Activated CD8-positive, alpha-beta T cell treated with anti-CD3 and anti-CD28 coated beads, Interleukin-2, amount 10 ng/mL, durations not matched to agents 7 days and 5 days (primary cell): ENCODE data around the gene ARFGEF2. TPM values are rescaled to one million over a fixed set of nuclear protein-coding genes. Genes with fewer than 3 reads are reported as not detected.

Source experiments
- ATAC-seq: fragments of 150-1000 bp; cut with Tn5 transposase; one replicate; pipeline ENCODE4 v1.10.0; 2021; ENCODE audit warnings: moderate library complexity
- CTCF ChIA-PET: fragments of 350-600 bp; sonication (Branson Sonifier 250); formaldehyde crosslinking; loops from one replicate; lab custom pipeline; 2021; ENCODE audit warnings: antibody characterized with exemption; lab: Charles Lee
- POLR2A ChIA-PET: fragments of 350-600 bp; sonication (Branson Sonifier 250); formaldehyde crosslinking; loops from one replicate; lab custom pipeline; 2021; ENCODE audit warnings: antibody characterized with exemption; lab: Charles Lee
- DNase-seq: peaks from one replicate; pipeline ENCODE4 v3.0.0-alpha.2; 2020
- H3K27ac Mint-ChIP-seq: one replicate; pipeline ENCODE4 v1.8.0; 2021; ENCODE audit warnings: mild to moderate bottlenecking, mixed read lengths
- H3K27me3 Mint-ChIP-seq: one replicate; pipeline ENCODE4 v1.8.0; 2021; ENCODE audit warnings: low read depth, mixed read lengths
- H3K36me3 Mint-ChIP-seq: one replicate; pipeline ENCODE4 v1.8.0; 2021; ENCODE audit warnings: low read depth, mixed read lengths
- H3K4me1 Mint-ChIP-seq: one replicate; pipeline ENCODE4 v1.8.0; 2021; ENCODE audit warnings: low read depth, mixed read lengths
- H3K4me3 Mint-ChIP-seq: one replicate; pipeline ENCODE4 v1.8.0; 2021; ENCODE audit warnings: mild to moderate bottlenecking, mixed read lengths
- H3K9me3 Mint-ChIP-seq: one replicate; pipeline ENCODE4 v1.8.0; 2022; ENCODE audit warnings: mixed read lengths; ENCODE audit not compliant: insufficient read depth
- total RNA-seq, 2 experiments: library from RNA; stranded (reverse); gene quantifications; one replicate each; pipeline ENCODE4 v1.2.3, GENCODE V29; 2021

ARFGEF2 gene
- total RNA-seq, 2 experiments from 2014 or later, result 19.1 to 20.1 TPM

DNA sequence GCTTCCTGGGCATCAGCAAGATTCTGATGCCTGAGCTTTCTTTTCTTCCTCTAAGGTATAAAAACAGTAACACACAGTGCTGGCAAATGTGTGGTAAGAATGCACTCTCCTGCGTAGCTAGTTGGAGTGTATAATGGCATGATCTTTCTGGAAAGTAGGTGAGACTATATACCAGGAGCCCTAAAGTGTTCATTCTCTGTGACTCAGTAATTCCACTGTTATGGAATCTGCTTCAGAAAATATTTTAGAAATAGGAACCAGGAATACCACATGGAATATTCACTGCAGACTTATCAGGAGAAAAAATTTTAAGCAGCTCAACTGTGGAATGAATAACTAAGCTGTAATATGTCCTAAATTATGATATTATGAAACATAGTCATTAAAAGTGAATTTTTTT lies 107.7 kb downstream of the ARFGEF2 start:
- Mint-ChIP-seq H3K4me3 (no peak overlapping the region), H3K9me3 (no peaks in the 10 kb centered on the region), H3K36me3 (peaks cover 30% of the 10 kb centered on the region), H3K27ac (no peak overlapping the region), H3K27me3 (no peaks in the 10 kb centered on the region), H3K4me1 (no peaks in the 10 kb centered on the region)
- ChIA-PET CTCF (interaction anchor here (0.6 to 2.0 kb wide), 8 partner anchors 9 to 188 kb away, joined by 3 to 9 read pairs (median 4); partner anchors contain the start of gene CSE1L), POLR2A (no interaction called here)
- DNase-seq, result no peak
- no peak for ATAC-seq

DNA sequence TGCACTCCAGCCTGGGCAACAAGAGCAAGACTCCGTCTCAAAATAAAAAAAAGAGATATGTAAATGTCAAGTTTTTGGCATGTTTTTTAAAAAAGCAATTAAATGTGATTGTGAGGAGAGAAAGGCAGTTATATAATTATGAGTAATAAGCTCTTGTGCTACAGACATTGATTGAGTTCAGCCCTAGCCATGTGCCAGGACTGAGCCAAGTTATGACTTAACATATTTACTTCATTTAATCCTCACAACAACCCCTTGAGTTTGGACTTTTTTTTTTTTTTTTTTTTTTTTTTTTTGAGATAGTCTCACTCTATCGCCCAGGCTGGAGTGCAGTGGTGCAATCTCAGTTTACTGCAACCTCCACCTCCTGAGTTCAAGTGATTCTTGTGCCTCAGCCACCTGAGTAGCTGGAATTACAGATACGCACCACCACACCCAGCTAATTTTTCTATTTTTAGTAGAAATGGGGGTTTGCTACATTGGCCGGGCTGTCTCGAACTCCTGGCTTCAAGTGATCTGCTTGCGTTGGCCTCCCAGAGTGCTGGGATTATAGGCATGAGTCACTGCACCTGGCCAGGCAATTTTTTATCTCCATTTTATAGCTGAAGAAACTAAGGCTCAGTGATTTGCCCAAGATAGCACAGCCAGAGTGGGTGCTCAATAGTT lies 109.6 kb downstream of the ARFGEF2 start:
- H3K27me3 Mint-ChIP-seq, result no peaks in the 10 kb centered on the region
- ATAC-seq, result no peak
- no peaks in the 10 kb centered on the region for H3K9me3 Mint-ChIP-seq
- POLR2A ChIA-PET, result interaction anchor here (1.0 kb wide), 1 partner anchor 16 kb away, joined by 4 read pairs; the partner anchor contains the start of gene CSE1L
- DNase-seq, result no peak
- no peak overlapping the region for H3K27ac Mint-ChIP-seq
- H3K4me1 Mint-ChIP-seq, result no peaks in the 10 kb centered on the region
- peaks cover 24% of the 10 kb centered on the region for H3K36me3 Mint-ChIP-seq
- CTCF ChIA-PET, result no interaction called here
- no peak overlapping the region for H3K4me3 Mint-ChIP-seq

GRCh38 chr20:49032455-49032854 lies 110.9 kb downstream of the ARFGEF2 start:
- H3K9me3 Mint-ChIP-seq, result no peaks in the 10 kb centered on the region
- ATAC-seq (no peak), DNase-seq (no peak)
- peaks cover 23% of the 10 kb centered on the region for H3K36me3 Mint-ChIP-seq
- no peaks in the 10 kb centered on the region for H3K27me3 Mint-ChIP-seq
- peaks cover 2% of the 10 kb centered on the region for H3K4me1 Mint-ChIP-seq
- no peak overlapping the region for H3K27ac Mint-ChIP-seq
- CTCF ChIA-PET, result interaction anchor here (1.7 kb wide), 1 partner anchor 185 kb away, joined by 4 read pairs; no protein-coding TSS in a partner anchor
- POLR2A ChIA-PET, result interaction anchor here (0.6 kb wide), 1 partner anchor 110 kb away, joined by 4 read pairs; no protein-coding TSS in a partner anchor
- H3K4me3 Mint-ChIP-seq, result no peak overlapping the region

- Mint-ChIP-seq H3K9me3 (no peaks in the 10 kb centered on the region), H3K4me1 (peaks cover 14% of the 10 kb centered on the region), H3K4me3 (no peak overlapping the region), H3K36me3 (peaks cover 15% of the 10 kb centered on the region), H3K27ac (no peak overlapping the region), H3K27me3 (no peaks in the 10 kb centered on the region)
- CTCF ChIA-PET, result no interaction called here
- no peak for ATAC-seq
- no peak for DNase-seq
- POLR2A ChIA-PET, result interaction anchor here (0.7 to 0.9 kb wide), 2 partner anchors 12 to 43 kb away, joined by 3 read pairs; partner anchors contain the start of gene CSE1L
Measured at GRCh38 chr20:49034070-49034732, 112.7 kb downstream of the ARFGEF2 start.

DNA sequence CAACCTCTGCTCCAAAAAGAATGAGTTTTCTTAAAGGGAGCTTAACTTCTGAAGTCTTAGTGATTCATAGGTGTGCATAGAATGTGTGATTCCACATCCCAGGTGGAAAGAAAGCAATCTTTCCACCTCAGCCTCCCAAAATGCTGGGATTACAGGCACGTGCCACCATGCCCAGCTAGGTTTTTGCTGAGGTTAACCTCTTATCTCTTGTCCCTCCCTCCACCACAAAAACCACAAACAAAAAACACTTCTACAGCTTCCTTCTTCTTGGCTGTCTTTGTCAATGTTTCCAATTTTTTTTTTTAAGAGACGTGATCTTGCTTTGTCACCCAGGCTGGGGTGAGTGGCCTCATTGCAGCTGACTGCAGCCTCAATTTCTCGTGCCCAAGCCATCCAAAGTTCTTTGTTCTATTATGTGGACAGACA lies 116.5 kb downstream of the ARFGEF2 start:
- H3K36me3 Mint-ChIP-seq, result peaks cover 8% of the 10 kb centered on the region
- no peak overlapping the region for H3K4me3 Mint-ChIP-seq
- H3K27ac Mint-ChIP-seq, result peak overlapping the region; percentile 31
- ChIA-PET POLR2A (interaction anchor here (0.7 to 2.0 kb wide), 2 partner anchors 9 to 25 kb away, joined by 3 to 17 read pairs; partner anchors contain the start of gene CSE1L), CTCF (interaction anchor here (1.4 to 1.5 kb wide), 2 partner anchors 8 to 9 kb away, joined by 3 to 7 read pairs; partner anchors contain the start of gene CSE1L)
- H3K9me3 Mint-ChIP-seq, result no peaks in the 10 kb centered on the region
- peak; percentile 68 for ATAC-seq
- DNase-seq, result peak; percentile 30
- H3K27me3 Mint-ChIP-seq, result no peaks in the 10 kb centered on the region
- H3K4me1 Mint-ChIP-seq, result peaks cover 14% of the 10 kb centered on the region

GRCh38 chr20:49039854-49040253 lies 118.3 kb downstream of the ARFGEF2 start:
- POLR2A ChIA-PET, result no interaction called here
- H3K9me3 Mint-ChIP-seq, result no peaks in the 10 kb centered on the region
- no peak overlapping the region for H3K4me3 Mint-ChIP-seq
- no peak for ATAC-seq
- peaks cover 2% of the 10 kb centered on the region for H3K36me3 Mint-ChIP-seq
- H3K27ac Mint-ChIP-seq, result no peak overlapping the region
- CTCF ChIA-PET, result no interaction called here
- no peaks in the 10 kb centered on the region for H3K27me3 Mint-ChIP-seq
- peaks cover 15% of the 10 kb centered on the region for H3K4me1 Mint-ChIP-seq
- no peak for DNase-seq

DNA sequence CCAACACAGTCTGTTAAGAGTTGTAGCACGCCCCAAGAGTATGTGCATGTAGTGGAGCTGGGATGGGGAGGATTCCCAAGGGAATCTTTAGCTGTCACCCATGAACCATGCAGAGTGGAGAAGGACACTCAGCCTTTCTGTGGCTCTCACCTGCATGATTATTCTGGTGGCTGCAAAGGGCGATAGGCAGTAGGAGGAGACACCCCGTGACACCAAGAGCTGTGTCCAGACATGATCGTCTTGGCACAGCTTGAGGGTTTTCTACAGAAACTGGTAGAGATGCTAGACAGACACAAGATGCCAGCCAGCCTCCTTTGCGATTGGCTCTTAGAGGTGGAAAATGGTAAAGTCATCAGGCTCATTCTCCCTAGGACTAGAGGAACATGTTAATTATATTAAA lies 121.5 kb downstream of the ARFGEF2 start:
- Mint-ChIP-seq H3K4me3 (no peak overlapping the region), H3K36me3 (peaks cover 8% of the 10 kb centered on the region)

GRCh38 chr20:49045440-49046086 lies 124.1 kb downstream of the ARFGEF2 start:
- Mint-ChIP-seq H3K4me3 (peak overlapping the region; percentile 99), H3K27ac (peak overlapping the region; percentile 100), H3K27me3 (no peaks in the 10 kb centered on the region), H3K4me1 (peaks cover 30% of the 10 kb centered on the region), H3K36me3 (peaks cover 27% of the 10 kb centered on the region), H3K9me3 (no peaks in the 10 kb centered on the region)
- ChIA-PET POLR2A (interaction anchor here (0.7 to 3.0 kb wide), 14 partner anchors 9 to 255 kb away, joined by 3 to 17 read pairs (median 6); partner anchors contain the start of genes ARFGEF2, DDX27, STAU1 and ZNFX1), CTCF (interaction anchor here (0.9 to 2.3 kb wide), 4 partner anchors 8 to 171 kb away, joined by 4 to 16 read pairs (median 7); no protein-coding TSS in a partner anchor)
- ATAC-seq (peak; percentile 9), DNase-seq (peak; percentile 59)

More for the DNA sequence above, 121.5 kb downstream of the ARFGEF2 start:
- ATAC-seq (no peak), DNase-seq (no peak)
- Mint-ChIP-seq H3K4me1 (peaks cover 20% of the 10 kb centered on the region), H3K27me3 (no peaks in the 10 kb centered on the region), H3K9me3 (no peaks in the 10 kb centered on the region), H3K27ac (no peak overlapping the region)
- CTCF ChIA-PET, result no interaction called here
- POLR2A ChIA-PET, result no interaction called here

GRCh38 chr20:49046087-49046900 lies 124.8 kb downstream of the ARFGEF2 start, which contains the start of gene CSE1L:
Gene CSE1L, plus strand, starts transcription at chr20:49046312. Its CDS starts 12,152 bp downstream, at chr20:49058464.
- Mint-ChIP-seq H3K9me3 (no peaks in the 10 kb centered on the region), H3K27me3 (no peaks in the 10 kb centered on the region), H3K36me3 (peaks cover 32% of the 10 kb centered on the region), H3K4me1 (peaks cover 38% of the 10 kb centered on the region), H3K27ac (peak within 1 kb of the TSS; percentile 100), H3K4me3 (peak within 1 kb of the TSS; percentile 99)
- POLR2A ChIA-PET, result interaction anchor here (0.7 to 3.0 kb wide), 20 partner anchors 9 to 256 kb away, joined by 3 to 17 read pairs (median 4); partner anchors contain the start of genes ARFGEF2, DDX27, STAU1 and ZNFX1
- peak; percentile 92 for ATAC-seq
- peak; percentile 96 for DNase-seq
- CTCF ChIA-PET, result interaction anchor here (0.7 to 2.3 kb wide), 6 partner anchors 9 to 171 kb away, joined by 4 to 16 read pairs (median 6); no protein-coding TSS in a partner anchor

DNA sequence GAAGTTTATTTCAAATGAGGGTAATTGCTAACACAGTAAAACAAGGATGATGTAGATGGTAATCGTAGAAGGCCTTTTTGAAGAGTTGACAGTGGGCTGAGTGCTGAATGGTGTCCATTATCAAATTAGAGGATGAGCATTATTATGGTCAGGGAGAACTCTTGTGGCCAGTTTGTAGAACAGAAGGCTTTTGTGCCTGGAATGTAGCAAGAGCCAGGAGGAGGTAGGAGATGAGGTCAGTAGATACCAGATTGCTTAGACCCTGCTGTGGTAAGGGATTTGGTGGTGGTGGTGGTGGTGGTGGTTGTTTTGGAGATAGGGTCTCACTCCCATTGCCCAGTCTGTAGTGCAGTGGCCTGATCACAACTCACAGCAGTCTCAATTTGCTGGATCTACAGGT lies 130.8 kb downstream of the ARFGEF2 start:
- DNase-seq (no peak), ATAC-seq (no peak)
- CTCF ChIA-PET, result no interaction called here
- H3K4me3 Mint-ChIP-seq, result no peak overlapping the region
- H3K36me3 Mint-ChIP-seq, result peaks cover 58% of the 10 kb centered on the region
- POLR2A ChIA-PET, result interaction anchor here (0.5 kb wide), 1 partner anchor 42 kb away, joined by 3 read pairs; no protein-coding TSS in a partner anchor
- no peaks in the 10 kb centered on the region for H3K9me3 Mint-ChIP-seq
- no peaks in the 10 kb centered on the region for H3K27me3 Mint-ChIP-seq
- no peak overlapping the region for H3K27ac Mint-ChIP-seq
- H3K4me1 Mint-ChIP-seq, result peaks cover 57% of the 10 kb centered on the region
